ENCODE data around the gene PRDM16.

Gene PRDM16

GRCh38 chr1:3368711-3369445, 299.9 kb downstream of the PRDM16 start:
- no peak for DNase-seq

- DNase-seq = peak; percentile 53
Observed at GRCh38 chr1:3369446-3370076, 300.6 kb downstream of the PRDM16 start.

- DNase-seq = no peak
Observed at GRCh38 chr1:3370856-3371703, 302.1 kb downstream of the PRDM16 start.

- no peak for DNase-seq
Observed at GRCh38 chr1:3372317-3372716, 303.3 kb downstream of the PRDM16 start.

GRCh38 chr1:3373175-3373574, 304.2 kb downstream of the PRDM16 start:
- no peak for DNase-seq

- no peak for DNase-seq
Observed at GRCh38 chr1:3373700-3374405, 304.9 kb downstream of the PRDM16 start.

- no peak for DNase-seq
Observed at GRCh38 chr1:3375245-3375644, 306.2 kb downstream of the PRDM16 start.

- no peak for DNase-seq
Observed at GRCh38 chr1:3377166-3377565, 308.2 kb downstream of the PRDM16 start.

GRCh38 chr1:3377604-3378279, 308.7 kb downstream of the PRDM16 start:
- no peak for DNase-seq

GRCh38 chr1:3378411-3379208, 309.6 kb downstream of the PRDM16 start:
- no peak for DNase-seq

- no peak for DNase-seq
Observed at GRCh38 chr1:3379934-3380333, 310.9 kb downstream of the PRDM16 start.

GRCh38 chr1:3380469-3380868, 311.5 kb downstream of the PRDM16 start:
- DNase-seq = no peak

GRCh38 chr1:3381901-3382300, 312.9 kb downstream of the PRDM16 start:
- no peak for DNase-seq

GRCh38 chr1:3382326-3383057, 313.5 kb downstream of the PRDM16 start:
- no peak for DNase-seq

GRCh38 chr1:3383679-3384078, 314.7 kb downstream of the PRDM16 start:
- DNase-seq = no peak

GRCh38 chr1:3384407-3384806, 315.4 kb downstream of the PRDM16 start:
- no peak for DNase-seq

GRCh38 chr1:3386205-3387002, 317.4 kb downstream of the PRDM16 start:
- DNase-seq = no peak

GRCh38 chr1:3387401-3387800, 318.4 kb downstream of the PRDM16 start:
- DNase-seq = no peak

GRCh38 chr1:3389093-3389833, 320.3 kb downstream of the PRDM16 start:
- no peak for DNase-seq

Data from GOT3 (cell line).